Stimulated activated CD4-positive, alpha-beta T cell treated with anti-CD3 and anti-CD28 coated beads, TNF-alpha, amount 100 ng/mL, for 48 hours (primary cell): ENCODE data around the gene QKI.
"Not testable (repeated sequence)": the region's sequence is repeated elsewhere in the genome, so short reads cannot be mapped to it uniquely, and the experiment has no call there.

Source experiments
- DNase-seq, 3 donors: peaks; one replicate each; pipeline ENCODE4 v3.0.0-alpha.2; 2020; ENCODE audit warnings: low read depth in 3 of 3

QKI gene

DNA sequence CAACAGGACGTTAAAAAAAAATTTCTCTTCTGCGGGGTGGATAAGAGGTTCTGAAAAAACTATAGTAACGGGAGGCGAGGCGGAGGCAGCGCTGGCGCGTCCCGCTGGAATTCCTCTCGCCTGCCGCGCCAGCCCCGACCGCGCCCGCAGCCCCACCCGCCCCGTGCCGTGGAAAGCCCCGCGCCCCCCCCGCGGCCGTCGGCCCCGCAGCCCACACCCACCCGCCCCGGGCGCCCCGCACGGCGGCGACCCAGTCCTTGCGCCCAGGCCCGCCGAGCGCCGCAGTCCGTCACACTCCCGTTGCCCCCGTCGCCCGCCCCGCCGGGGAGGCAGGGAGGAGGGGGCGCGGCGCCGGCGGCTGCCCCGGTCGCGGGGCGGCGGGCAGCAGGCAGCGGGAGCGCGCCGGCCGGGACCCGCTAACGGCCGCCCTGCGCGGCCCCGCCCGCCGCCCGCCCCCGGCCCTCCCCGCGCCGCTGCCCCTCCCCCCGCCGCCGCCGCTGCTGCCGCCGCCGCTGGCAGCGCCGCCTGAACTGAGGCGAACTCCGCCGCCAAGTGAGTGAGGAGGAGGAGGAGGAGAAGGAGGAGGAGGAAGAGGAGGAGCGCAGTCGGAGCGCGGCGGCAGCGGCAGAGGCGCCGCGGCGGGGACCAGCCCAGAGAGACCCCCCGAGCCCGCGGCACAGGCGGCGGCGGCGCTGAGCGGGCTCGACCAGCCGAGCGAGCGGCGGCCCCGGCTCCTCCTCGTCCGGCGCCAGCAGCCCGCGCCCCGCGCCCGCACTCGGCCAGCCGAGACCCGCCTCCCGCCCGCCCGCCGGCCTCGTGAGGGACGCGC is at the start of gene QKI:
Gene QKI (plus strand): TSS at position 602 of the 829 bp plus-strand sequence. CDS start 476 bp downstream, outside the sequence.
- peak; percentile 57 to 73 (median 63) for DNase-seq

DNA sequence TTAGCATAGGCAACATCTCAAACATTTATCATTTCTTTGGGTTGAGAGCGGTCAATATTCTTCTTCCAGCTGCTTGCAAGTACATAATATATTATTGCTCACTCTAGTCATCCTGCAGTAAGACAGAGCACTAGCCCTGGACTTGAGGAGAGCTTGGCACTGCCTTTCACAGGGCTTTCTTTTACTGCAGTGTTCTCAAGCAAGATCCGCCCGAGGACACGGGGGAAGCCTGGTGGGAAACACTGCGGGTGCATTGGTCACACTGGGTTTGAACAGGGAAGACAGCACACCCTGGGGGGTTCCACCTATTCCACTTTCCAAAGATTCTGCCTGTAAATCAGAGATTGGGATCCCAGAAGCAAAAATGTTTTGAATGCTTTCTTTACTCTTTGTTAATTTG is 48.2 kb upstream of the QKI start:
- DNase-seq, result no peak

DNA sequence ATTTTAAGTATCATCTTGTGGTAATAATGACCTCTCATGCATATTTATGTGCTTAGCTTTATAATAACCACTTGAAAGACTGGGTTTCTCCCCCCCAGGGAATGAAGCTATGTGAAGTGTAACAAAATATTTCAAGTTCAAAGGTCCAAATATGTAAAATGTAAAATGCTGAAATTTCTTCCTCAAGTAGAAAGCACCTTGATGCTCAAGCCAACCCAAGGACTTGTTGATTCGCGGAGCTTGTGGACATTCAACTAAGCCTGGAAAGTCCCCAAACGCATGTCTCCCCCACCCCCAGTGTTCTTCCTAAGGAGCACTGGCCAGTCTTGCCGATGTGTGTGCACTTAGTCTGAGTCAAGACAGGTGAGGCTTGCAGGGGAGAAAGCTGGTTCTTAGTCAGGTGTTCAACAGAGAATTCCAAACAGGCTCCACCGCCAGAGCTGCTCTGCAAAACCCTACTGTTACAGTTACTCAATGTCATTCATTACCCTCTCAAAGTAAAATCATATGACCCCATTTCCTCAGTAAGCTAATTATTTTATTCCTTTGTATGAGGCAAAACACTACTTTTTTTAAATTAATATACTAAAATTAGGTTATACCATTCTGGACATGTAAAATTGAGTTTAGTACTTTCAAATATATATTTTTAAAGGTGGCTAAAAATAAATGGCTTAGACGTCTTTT is 46.9 kb upstream of the QKI start:
- DNase-seq, result no peak

GRCh38 chr6:163369141-163369540 is 45.4 kb upstream of the QKI start:
- no peak for DNase-seq

GRCh38 chr6:163369628-163370365 is 44.7 kb upstream of the QKI start:
- no peak for DNase-seq

DNA sequence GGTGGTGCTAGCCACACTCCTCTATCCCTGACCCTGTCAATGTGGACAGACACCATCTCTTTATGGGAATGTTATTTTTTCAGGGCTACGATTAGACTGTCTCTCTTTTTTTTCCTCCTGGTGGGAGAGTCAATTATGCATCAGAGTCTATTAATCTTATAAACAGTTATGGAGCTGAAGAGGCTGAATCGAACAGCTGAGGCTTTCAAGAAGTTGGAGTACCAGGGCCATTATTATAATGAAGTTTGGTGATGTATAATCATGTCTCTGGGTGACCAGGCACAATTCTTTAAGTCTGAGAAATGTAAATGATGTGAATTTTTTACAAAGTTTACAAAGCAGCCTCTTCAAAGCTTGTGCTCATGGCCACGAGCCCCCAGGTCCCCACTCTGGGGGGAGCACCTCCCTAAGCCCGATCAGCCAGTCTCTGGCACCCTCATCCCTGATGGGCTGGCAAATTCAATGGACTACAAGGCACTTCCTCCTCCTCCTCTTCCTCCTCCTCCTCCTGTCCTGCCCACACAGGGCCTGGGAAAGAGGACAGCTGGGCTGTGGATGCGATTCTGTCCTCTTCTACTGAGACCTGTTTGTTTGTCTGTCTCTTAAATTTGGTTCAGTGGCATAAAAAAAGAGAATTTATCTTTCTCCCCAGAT is 43.9 kb upstream of the QKI start:
- no peak for DNase-seq

GRCh38 chr6:163371129-163371528 is 43.4 kb upstream of the QKI start:
- no peak for DNase-seq

DNA sequence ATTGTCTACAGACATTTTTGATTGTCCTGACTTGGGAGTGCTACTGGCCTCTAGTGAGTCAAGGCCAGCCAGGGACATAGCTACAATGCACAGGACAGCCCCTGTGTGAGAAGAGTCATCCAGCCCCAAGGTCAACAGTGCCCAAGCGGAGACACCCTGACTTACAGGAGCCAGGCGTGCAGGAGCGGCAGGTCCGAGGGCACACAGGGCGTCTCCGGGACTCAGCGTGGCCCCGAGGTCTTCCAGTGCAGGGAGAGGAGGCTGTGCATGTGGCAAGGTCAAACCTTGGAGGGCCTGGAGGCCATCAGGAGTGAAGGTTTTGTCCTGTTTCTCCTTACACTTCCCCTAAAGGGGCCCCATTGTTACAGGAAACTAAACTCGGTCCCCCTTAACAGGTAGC is 41.3 kb upstream of the QKI start:
- DNase-seq, result no peak

- no peak for DNase-seq
Measured at GRCh38 chr6:163375361-163375760, 39.2 kb upstream of the QKI start.

GRCh38 chr6:163376187-163376586 is 38.3 kb upstream of the QKI start:
- no peak for DNase-seq

- no peak for DNase-seq
Measured at GRCh38 chr6:163377561-163377960, 37.0 kb upstream of the QKI start.

DNA sequence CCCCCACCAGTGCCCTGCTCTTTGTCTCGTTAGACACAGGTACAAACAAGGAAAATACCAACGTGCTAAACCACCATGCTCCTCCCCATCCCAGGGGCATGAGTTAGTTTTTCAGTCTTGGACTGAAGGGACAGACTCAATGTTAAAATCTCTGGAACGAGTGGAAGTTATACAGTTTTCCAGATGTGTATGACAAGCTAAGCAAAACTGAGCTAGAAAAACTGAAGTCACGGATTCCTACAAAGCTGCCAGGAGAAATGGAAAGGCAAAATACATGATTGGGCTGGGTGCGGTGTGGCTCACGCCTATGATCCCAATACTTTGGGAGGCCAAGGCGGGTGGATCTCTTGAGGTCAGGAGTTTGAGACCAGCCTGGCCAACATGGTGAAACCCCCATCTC is 34.3 kb upstream of the QKI start:
- no peak for DNase-seq

DNA sequence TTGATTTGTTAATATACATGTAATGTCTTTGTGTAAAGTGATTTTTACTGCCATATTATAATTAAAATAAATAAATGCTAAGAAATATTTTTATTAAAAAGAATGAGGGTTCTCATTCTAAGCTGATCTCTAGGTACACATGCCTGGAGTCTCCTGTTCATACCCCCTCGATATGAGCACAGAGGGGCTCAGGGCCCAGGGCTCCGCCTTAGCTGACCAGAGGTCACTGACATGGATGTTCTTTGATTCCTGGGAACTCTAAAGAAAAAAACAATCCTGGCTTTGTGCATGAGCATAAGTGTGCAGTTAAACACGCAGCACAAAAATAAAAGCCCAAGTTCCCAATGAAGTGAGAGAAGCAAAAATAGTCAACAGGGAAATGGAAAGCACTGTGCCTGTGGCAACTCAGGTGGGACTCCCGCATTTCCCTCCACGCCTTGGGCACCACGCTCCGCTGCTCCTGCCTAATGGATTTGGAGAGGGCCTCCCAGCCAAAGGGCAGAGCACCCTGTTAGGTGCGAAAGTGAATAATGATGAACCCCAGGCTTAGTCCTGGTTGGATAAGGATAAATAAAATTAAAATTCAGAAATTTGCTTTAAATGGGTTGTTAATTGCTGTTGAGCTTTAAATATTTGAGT is 33.3 kb upstream of the QKI start:
- no peak for DNase-seq

DNA sequence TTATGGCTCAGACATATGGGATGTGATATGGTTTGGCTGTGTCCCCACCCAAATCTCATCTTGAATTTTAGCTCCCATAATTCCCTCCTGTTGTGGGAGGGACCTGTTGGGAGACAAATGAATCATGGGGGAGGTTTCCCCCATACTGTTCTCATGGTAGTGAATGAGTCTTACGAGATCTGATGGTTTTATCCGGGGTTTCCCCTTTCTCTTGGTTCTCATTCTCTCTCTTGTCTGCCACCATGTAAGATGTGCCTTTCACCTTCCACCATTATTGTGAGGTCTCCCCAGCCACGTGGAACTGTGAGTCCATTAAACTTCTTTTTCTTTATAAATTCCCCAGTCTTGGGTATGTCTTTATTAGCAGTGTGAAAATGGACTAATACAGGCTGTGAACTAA is 31.1 kb upstream of the QKI start:
- not testable (repeated sequence) for DNase-seq

DNA sequence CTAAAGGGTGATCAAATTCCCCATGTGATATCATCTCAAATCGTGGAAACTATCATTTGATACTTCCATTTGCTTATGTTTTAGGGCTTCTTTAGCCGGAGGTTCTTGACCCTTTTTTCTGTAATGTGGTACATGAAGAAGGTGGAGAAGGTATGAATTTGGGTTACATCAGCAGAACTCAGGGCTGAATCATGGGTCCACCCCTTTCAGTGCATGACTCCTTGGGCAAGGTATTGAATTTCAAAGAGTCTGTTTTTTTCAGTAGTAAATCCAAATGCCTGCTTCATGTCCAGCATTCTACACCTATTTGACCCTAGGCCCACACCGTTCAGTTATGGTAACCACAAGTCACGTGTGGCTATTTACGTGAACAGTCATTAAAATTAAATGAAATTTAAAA is 30.6 kb upstream of the QKI start:
- DNase-seq, result no peak

GRCh38 chr6:163384510-163384909 is 30.0 kb upstream of the QKI start:
- DNase-seq, result no peak

- DNase-seq, result not testable (repeated sequence)
Measured at GRCh38 chr6:163385503-163385902, 29.0 kb upstream of the QKI start.

- DNase-seq, result no peak
Measured at GRCh38 chr6:163386329-163386908, 28.1 kb upstream of the QKI start.

DNA sequence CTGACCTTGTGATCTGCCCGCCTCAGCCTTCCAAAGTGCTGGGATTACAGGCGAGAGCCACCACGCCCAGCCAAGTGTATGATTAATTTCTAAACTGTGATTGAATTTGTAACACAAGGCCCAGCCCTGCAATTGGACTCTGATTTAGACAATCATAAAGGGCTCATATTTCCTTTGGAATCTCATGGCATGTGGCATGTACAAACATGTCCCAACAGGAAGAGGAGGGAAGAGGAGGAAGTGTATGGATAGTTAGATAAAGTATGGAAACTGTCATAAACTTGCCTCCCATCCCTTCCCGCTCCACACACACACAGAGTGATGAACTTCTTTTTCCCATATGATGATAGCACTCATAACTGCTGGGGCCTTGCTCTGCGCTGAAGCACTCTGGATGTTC is 27.2 kb upstream of the QKI start:
- DNase-seq, result no peak

DNA sequence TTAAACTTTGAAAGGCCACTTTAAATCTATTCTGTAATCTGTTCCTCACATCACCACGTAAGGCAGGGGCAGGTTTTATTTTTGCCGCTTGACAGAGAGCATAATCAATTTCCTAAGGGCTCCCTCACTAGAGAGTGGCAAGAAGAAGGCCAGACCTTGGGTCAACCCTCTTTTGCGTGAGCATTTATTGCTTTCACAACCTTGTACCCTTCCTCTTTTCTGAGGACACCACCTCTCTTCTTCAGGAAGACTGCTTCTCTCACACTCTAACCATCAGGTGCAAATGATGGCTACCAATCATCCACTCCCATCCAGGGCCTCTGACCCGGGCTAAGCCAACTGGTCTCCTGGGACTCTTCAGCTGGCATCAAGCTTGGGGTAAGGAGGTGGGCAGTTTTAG is 25.2 kb upstream of the QKI start:
- DNase-seq, result no peak

- DNase-seq, result no peak
Measured at GRCh38 chr6:163390770-163391169, 23.7 kb upstream of the QKI start.
